CD14-positive monocyte (primary cell): ENCODE measurements around the gene IGF1. TPM values are rescaled to one million over a fixed set of nuclear protein-coding genes. Genes with fewer than 3 reads are reported as not detected.

Experiments
- DNase-seq, 3 donors: peaks; one replicate each; pipeline ENCODE4 v3.0.0-alpha.2; 2011 to 2022
- H2AFZ ChIP-seq: 2 replicates; pipeline ENCODE4 v1.6.0; 2012; ENCODE audit warnings: mild to moderate bottlenecking, low read depth, low read length, inconsistent platforms; ENCODE audit not compliant: insufficient read depth, poor library complexity, severe bottlenecking
- H3K27ac ChIP-seq, 2 donors: 1 replicate in 1 of 2; 2 replicates in 1 of 2; pipeline ENCODE4 v1.5.1; 2012 to 2013; ENCODE audit warnings: low read length in 2 of 2, control low read depth in 1 of 2, inconsistent platforms in 1 of 2, low read depth in 1 of 2, mild to moderate bottlenecking in 1 of 2
- H3K27me3 ChIP-seq, 2 donors: one replicate each; pipeline versions ENCODE4 v1.6.0 to v1.6.1; 2011 to 2013; ENCODE audit warnings: low read length in 2 of 2; ENCODE audit not compliant: control insufficient read depth in 2 of 2, insufficient read depth in 2 of 2
- H3K36me3 ChIP-seq, 2 donors: replicated peaks in 1 of 2; 1 replicate in 1 of 2; 2 replicates in 1 of 2; pipeline versions ENCODE4 v1.5.1 to v1.6.1; 2012 to 2013; ENCODE audit warnings: low read length in 2 of 2, control low read depth in 1 of 2, inconsistent platforms in 1 of 2, mild to moderate bottlenecking in 1 of 2; ENCODE audit not compliant: insufficient read depth in 2 of 2, control insufficient read depth in 1 of 2
- H3K4me1 ChIP-seq, 2 donors: 1 replicate in 1 of 2; 2 replicates in 1 of 2; pipeline versions ENCODE4 v1.5.1 to v1.6.1; 2012 to 2013; ENCODE audit warnings: low read length in 2 of 2, control low read depth in 1 of 2, inconsistent platforms in 1 of 2, mild to moderate bottlenecking in 1 of 2, moderate library complexity in 1 of 2; ENCODE audit not compliant: insufficient read depth in 2 of 2, control insufficient read depth in 1 of 2
- H3K4me2 ChIP-seq: replicated peaks from 2 replicates; pipeline ENCODE3; 2012; ENCODE audit warnings: low read length, moderate library complexity, mild to moderate bottlenecking; ENCODE audit not compliant: poor library complexity, severe bottlenecking; ENCODE audit errors: extremely low read depth
- H3K4me3 ChIP-seq, 3 experiments: fragments of 200-600 bp in 1 of 3; sonication (generic) in 1 of 3; replicated peaks in 1 of 3; 1 replicate in 2 of 3; 2 replicates in 1 of 3; pipeline ENCODE4 v1.5.1; 2011 to 2013; ENCODE audit warnings: low read length in 3 of 3, mild to moderate bottlenecking in 3 of 3, control low read depth in 2 of 3, low read depth in 2 of 3, inconsistent platforms in 1 of 3, moderate library complexity in 1 of 3
- H3K79me2 ChIP-seq: 2 replicates; pipeline ENCODE4 v1.6.0; 2012; ENCODE audit warnings: mild to moderate bottlenecking, control low read depth, inconsistent platforms, low read length, moderate library complexity; ENCODE audit not compliant: insufficient read depth
- H3K9ac ChIP-seq: 2 replicates; pipeline ENCODE4 v1.6.0; 2017; ENCODE audit warnings: low read length, mild to moderate bottlenecking; ENCODE audit not compliant: insufficient read depth, poor library complexity, severe bottlenecking
- H3K9me3 ChIP-seq, 2 donors: replicated peaks in 1 of 2; 1 replicate in 1 of 2; 2 replicates in 1 of 2; pipeline versions ENCODE4 v1.5.1 to v1.6.1; 2012 to 2013; ENCODE audit warnings: low read length in 2 of 2, control low read depth in 1 of 2; ENCODE audit not compliant: control insufficient read depth in 1 of 2, insufficient read depth in 1 of 2
- H4K20me1 ChIP-seq: 2 replicates; pipeline ENCODE4 v1.6.0; 2012; ENCODE audit warnings: mild to moderate bottlenecking, low read length, control low read depth, moderate library complexity; ENCODE audit not compliant: insufficient read depth
- H3K27ac Mint-ChIP-seq, 7 donors: one replicate each; pipeline ENCODE4 v1.8.0; 2020; ENCODE audit warnings: mild to moderate bottlenecking in 7 of 7, mixed read lengths in 7 of 7, moderate library complexity in 6 of 7, inconsistent platforms in 2 of 7
- H3K27me3 Mint-ChIP-seq, 3 donors: one replicate each; pipeline ENCODE4 v1.8.0; 2021 to 2022; ENCODE audit warnings: low read depth in 3 of 3, mild to moderate bottlenecking in 3 of 3, mixed read lengths in 3 of 3, moderate library complexity in 3 of 3, inconsistent platforms in 1 of 3
- H3K36me3 Mint-ChIP-seq, 2 donors: one replicate each; pipeline ENCODE4 v1.8.0; 2020; ENCODE audit warnings: mixed read lengths in 2 of 2, inconsistent platforms in 1 of 2, mild to moderate bottlenecking in 1 of 2
- H3K4me1 Mint-ChIP-seq: one replicate; pipeline ENCODE4 v1.8.0; 2020; ENCODE audit warnings: mild to moderate bottlenecking, mixed read lengths
- H3K4me3 Mint-ChIP-seq, 2 donors: one replicate each; pipeline ENCODE4 v1.8.0; 2020; ENCODE audit warnings: mild to moderate bottlenecking in 2 of 2, mixed read lengths in 2 of 2, moderate library complexity in 1 of 2
- H3K9me3 Mint-ChIP-seq, 7 donors: one replicate each; pipeline ENCODE4 v1.8.0; 2020 to 2022; ENCODE audit warnings: mixed read lengths in 7 of 7, mild to moderate bottlenecking in 6 of 7, moderate library complexity in 6 of 7, inconsistent platforms in 2 of 7
- CTCF ChIP-seq: fragments of 200-600 bp; IDR thresholded peaks from one replicate; pipeline ENCODE4 v1.8.0; 2022; ENCODE audit warnings: antibody characterized with exemption, mild to moderate bottlenecking
- WGBS: methylation state at CpG from one replicate; pipeline ENCODE4 v1.1.5; 2013; ENCODE audit warnings: missing lambda C conversion rate; ENCODE audit not compliant: insufficient coverage; 5-methylcytosine and 5-hydroxymethylcytosine counted together
- intact Hi-C, 2 donors: fragments of 100-400 bp; cut with micrococcal nuclease; formaldehyde crosslinking; loops; one replicate each; pipeline versions ENCODE4 v1.15.0 to v1.15.1; 2023
- polyA plus RNA-seq, 3 donors: library from polyadenylated mRNA; depleted of rRNA in 1 of 3; unstranded in 2 of 3; stranded (reverse) in 1 of 3; fragments of 300-500 nt in 2 of 3; fragments of >200 nt in 1 of 3; fragmentation: Illumina TruSeq in 2 of 3; gene quantifications; 1 replicate in 2 of 3; 2 replicates in 1 of 3; pipeline ENCODE4 v1.2.3, GENCODE V29; 2012 to 2021

IGF1 gene
- polyA plus RNA-seq, 3 donors = not detected

- Histone ChIP-seq H3K9ac (no peak overlapping the region), H3K9me3 (no peaks in the 10 kb centered on the region), H3K4me2 (no peak overlapping the region), H4K20me1 (no peaks in the 10 kb centered on the region), H3K79me2 (no peaks in the 10 kb centered on the region), H2AFZ (no peak overlapping the region), H3K27me3 (no peaks in the 10 kb centered on the region), H3K36me3 (no peaks in the 10 kb centered on the region), H3K4me3 (no peak overlapping the region), H3K4me1 (no peaks in the 10 kb centered on the region), H3K27ac (no peak overlapping the region)
- DNase-seq = no peak
- no peaks in the 10 kb centered on the region for H3K36me3 Mint-ChIP-seq
- 67% methylated on average over 6 of the region's 7 CpGs for WGBS
- intact Hi-C loops = no loop called here
- H3K27ac Mint-ChIP-seq = no peak overlapping the region
- peaks cover 0 to 4% (median 0%) of the 10 kb centered on the region in 7 donors for H3K9me3 Mint-ChIP-seq
- H3K4me3 Mint-ChIP-seq = no peak overlapping the region
- no peak for TF ChIP-seq CTCF
- no peaks in the 10 kb centered on the region for H3K4me1 Mint-ChIP-seq
- H3K27me3 Mint-ChIP-seq = peaks cover 0 to 2% (median 0%) of the 10 kb centered on the region in 3 donors
These were observed 74.3 kb downstream of the IGF1 start for GRCh38 chr12:102406033-102406584.

- no CpG with 5 or more reads among the region's 2 CpGs for WGBS
- no peaks in the 10 kb centered on the region for H3K27me3 ChIP-seq
- Mint-ChIP-seq H3K27me3 (peaks cover 1 to 5% (median 4%) of the 10 kb centered on the region in 3 donors), H3K9me3 (peaks cover 0 to 4% (median 0%) of the 10 kb centered on the region in 7 donors), H3K36me3 (no peaks in the 10 kb centered on the region), H3K4me3 (no peak overlapping the region), H3K27ac (no peak overlapping the region), H3K4me1 (no peaks in the 10 kb centered on the region)
- H3K9me3 ChIP-seq = no peaks in the 10 kb centered on the region
- no peak overlapping the region for H3K4me2 ChIP-seq
- no peak for DNase-seq
- H3K4me3 ChIP-seq = no peak overlapping the region
- no peaks in the 10 kb centered on the region for H3K4me1 ChIP-seq
- TF ChIP-seq CTCF = no peak
- H3K36me3 ChIP-seq = no peaks in the 10 kb centered on the region
- H3K9ac ChIP-seq = no peak overlapping the region
- intact Hi-C loops = no loop called here
- H2AFZ ChIP-seq = no peak overlapping the region
- H3K79me2 ChIP-seq = no peaks in the 10 kb centered on the region
- H3K27ac ChIP-seq = no peak overlapping the region
- H4K20me1 ChIP-seq = no peaks in the 10 kb centered on the region
These were observed 79.3 kb downstream of the IGF1 start for GRCh38 chr12:102401087-102401486.
